ENCODE data around the gene PLAC9.
"Not testable (repeated sequence)": the region's sequence is repeated elsewhere in the genome, so short reads cannot be mapped to it uniquely, and the experiment has no call there.

DNA sequence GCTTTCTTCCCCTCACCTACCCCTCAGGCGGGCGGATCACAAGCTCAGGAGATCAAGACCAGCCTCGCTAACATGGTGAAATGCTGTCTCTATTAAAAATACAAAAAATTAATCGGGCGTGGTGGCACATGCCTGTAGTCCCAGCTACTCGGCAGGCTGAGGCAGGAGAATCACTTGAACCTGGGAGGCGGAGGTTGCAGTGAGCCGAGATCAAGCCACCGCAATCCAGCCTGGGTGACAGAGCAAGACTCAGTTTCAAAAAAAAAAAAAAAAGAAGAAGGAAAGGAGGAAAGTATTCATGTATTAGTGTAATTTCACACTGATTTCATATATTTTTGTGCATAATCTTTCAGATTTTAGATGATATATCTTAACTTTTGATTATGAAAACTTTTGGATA is 1.2 kb downstream of the PLAC9 start:
- TF ChIP-seq, protein P1, sequence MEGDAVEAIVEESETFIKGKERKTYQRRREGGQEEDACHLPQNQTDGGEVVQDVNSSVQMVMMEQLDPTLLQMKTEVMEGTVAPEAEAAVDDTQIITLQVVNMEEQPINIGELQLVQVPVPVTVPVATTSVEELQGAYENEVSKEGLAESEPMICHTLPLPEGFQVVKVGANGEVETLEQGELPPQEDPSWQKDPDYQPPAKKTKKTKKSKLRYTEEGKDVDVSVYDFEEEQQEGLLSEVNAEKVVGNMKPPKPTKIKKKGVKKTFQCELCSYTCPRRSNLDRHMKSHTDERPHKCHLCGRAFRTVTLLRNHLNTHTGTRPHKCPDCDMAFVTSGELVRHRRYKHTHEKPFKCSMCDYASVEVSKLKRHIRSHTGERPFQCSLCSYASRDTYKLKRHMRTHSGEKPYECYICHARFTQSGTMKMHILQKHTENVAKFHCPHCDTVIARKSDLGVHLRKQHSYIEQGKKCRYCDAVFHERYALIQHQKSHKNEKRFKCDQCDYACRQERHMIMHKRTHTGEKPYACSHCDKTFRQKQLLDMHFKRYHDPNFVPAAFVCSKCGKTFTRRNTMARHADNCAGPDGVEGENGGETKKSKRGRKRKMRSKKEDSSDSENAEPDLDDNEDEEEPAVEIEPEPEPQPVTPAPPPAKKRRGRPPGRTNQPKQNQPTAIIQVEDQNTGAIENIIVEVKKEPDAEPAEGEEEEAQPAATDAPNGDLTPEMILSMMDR (IDR thresholded peaks at IDR 0.05): not testable (repeated sequence)
- not testable (repeated sequence) for TF ChIP-seq POLR2A (IDR thresholded peaks at IDR 0.05)
